HG03558 (cell line): Measurements from ENCODE around the gene NKD2.
"Not testable (repeated sequence)": the region's sequence is repeated elsewhere in the genome, so short reads cannot be mapped to it uniquely, and the experiment has no call there.

Source experiments
- ATAC-seq: cut with Tn5 transposase; IDR thresholded peaks from one replicate; pipeline ENCODE4 v1.9.1; 2021; ENCODE audit warnings: moderate number of reproducible peaks; ENCODE audit not compliant: unreplicated experiment; ENCODE audit errors: extremely low read depth

NKD2 gene

GRCh38 chr5:1054799-1055775, 46.5 kb downstream of the NKD2 start:
- ATAC-seq = no peak

DNA sequence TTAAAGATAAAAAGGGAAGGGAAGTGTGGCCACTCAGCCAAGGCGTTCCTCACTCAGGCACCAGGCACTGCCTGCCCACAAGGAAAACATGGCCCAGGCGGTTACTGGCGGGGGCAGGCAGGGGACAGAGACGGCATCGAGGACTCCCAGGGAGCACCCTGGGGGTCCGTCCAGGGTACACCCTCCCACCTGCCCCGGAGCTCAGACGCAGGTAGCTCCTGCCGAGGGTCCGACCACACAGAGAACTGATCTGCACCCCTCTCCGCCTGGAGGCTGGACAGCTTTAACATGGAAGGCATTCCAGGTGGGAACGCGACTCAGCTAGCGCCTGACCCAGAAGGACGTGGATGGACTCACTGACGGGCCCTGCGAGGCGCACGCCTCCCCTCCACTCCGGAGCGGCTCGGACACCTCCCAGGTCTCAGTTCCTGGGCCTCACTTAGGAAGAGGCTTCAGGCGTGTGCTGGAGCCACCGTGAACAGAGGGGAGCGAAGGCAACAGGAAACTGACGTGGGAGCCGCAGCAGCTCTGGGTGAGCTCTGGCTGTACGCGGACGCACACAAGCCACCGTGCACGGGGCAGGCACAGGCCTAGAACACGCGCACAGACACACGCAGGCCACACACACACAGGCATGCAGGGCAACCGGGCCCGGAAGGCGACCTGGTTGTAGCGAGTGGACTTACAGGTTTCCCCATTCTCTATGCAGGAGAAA, 47.5 kb downstream of the NKD2 start:
- ATAC-seq = no peak

DNA sequence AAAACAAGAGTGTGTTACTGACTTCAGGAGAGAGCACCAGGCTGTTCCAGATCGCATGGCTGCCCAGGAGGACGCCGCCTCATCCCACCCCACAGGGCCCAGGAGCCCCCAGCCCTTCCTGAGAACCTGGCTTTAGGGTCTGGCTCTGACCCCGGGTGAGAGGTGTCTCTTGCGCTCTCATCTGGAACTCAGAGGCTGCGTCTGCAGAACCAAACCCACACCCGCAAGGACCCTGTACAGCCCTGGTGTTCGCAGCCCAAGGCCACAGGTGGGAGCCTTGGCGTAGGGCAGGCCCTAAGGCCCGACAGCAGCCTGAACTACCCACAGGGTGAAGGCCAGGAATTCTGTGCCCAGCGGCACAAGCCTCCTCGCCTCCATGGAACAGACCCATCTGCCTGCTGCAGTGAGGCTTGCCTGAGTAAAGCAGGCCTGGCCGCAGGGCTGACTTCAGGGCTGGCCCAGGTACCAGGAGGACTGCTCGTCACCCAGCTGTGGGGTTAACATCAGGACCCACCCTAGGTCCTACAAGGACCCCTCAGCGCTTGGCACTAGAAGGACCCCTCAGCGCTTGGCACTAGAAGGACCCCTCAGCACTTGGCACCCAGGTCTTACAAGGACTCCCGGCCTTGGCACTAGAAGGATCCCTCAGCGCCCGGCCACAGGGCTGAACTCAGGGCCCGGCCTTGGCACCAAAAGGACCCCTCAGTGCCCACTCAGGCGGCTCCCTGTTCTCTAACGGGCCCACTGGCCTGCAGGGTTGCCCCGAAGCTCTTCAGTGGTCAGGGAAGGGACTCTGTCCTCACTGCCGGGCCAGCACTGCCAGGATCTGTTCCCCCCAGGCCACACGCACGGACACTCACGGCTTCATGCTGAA, 48.2 kb downstream of the NKD2 start:
- ATAC-seq = no peak

- no peak for ATAC-seq
These were observed 49.0 kb downstream of the NKD2 start for GRCh38 chr5:1057485-1058082.

GRCh38 chr5:1058083-1058945, 49.7 kb downstream of the NKD2 start:
- ATAC-seq = no peak

DNA sequence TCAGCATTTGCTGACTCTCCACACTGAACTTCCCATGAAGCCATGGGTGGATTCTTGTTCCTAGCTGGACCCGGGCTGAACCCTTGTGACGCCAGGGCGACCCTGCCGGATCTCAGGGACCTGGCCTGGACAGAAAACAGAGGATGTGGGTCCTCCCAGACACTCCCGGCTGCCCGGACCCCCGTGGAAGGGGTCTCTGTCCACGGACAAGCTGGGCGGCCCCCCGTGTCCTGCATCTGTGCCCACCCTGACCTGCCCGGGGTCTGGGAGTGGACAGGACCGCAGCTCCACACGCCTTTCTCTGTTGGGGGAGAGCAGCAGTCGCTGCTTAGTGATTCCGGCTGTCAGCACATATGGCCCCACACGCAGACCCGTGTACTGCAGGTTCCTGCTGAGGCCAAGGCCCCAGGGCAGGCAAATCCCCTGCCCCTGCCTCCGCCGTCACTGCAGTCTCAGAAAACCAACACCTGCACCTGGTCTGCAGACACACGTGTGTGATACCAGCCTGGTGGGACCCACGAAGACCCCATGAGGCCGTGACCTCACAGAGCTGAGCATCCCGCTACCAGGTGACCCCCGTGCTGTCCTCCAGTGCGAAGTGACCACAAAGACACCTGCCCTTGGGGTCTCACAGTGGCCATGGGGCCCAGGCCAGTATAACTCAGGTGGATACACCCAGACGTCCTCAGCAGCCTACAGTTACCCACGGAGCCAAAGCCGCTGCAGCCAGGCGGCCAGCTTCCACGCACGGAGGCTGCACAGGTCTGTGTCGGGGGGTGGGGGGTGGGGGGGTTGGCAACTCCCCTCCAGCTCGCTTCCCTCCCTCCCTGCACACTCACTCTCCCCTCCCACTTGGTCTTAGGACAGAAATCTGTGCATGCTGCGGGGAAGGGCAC, 50.6 kb downstream of the NKD2 start:
- no peak for ATAC-seq

GRCh38 chr5:1059884-1060263, 51.3 kb downstream of the NKD2 start:
- no peak for ATAC-seq

DNA sequence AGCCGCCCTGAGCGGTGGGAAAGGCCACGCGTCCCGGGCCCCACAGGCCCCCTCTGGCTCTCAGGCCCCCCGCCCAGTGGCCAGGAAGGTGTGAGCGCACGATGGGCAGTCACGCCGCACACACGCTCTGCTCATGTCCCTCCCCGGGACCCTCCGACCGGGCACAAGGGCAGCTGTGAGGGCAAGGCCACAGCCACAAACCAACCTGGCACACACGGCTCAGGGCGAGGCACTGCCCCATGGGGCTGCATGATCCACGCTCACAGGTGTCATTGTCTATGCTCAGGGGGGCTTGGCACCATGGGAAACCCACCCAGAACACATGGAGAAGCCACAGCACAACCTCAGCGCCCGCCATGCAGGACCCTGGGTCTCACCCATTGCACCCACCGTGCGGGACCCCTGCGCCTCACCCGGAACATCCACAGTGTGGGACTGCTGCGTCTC, 52.0 kb downstream of the NKD2 start:
- no peak for ATAC-seq

- not testable (repeated sequence) for ATAC-seq
These were observed 52.7 kb downstream of the NKD2 start for GRCh38 chr5:1061292-1061691.

DNA sequence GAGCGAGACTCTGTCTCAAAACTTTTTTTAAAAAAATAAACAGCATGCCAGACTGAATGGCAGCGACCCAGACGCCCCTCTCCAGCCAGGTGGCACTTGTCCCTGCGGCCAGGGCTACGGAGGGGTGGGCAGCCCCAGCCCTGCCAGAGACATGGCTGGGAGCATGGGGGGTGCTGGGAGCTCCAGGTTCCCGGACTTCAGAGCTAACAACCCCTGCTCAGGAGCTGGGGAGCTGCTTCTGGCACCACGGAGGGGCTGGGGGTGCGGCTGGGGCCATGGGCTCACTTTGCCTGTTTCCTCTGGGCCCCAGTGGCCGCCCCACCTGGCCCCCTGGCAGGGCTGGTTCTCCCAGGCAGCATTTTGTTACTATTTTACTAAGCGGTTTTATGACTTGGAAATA, 53.3 kb downstream of the NKD2 start:
- no peak for ATAC-seq

GRCh38 chr5:1062761-1063568, 54.4 kb downstream of the NKD2 start:
- no peak for ATAC-seq

- ATAC-seq = no peak
These were observed 55.2 kb downstream of the NKD2 start for GRCh38 chr5:1063661-1064382.

DNA sequence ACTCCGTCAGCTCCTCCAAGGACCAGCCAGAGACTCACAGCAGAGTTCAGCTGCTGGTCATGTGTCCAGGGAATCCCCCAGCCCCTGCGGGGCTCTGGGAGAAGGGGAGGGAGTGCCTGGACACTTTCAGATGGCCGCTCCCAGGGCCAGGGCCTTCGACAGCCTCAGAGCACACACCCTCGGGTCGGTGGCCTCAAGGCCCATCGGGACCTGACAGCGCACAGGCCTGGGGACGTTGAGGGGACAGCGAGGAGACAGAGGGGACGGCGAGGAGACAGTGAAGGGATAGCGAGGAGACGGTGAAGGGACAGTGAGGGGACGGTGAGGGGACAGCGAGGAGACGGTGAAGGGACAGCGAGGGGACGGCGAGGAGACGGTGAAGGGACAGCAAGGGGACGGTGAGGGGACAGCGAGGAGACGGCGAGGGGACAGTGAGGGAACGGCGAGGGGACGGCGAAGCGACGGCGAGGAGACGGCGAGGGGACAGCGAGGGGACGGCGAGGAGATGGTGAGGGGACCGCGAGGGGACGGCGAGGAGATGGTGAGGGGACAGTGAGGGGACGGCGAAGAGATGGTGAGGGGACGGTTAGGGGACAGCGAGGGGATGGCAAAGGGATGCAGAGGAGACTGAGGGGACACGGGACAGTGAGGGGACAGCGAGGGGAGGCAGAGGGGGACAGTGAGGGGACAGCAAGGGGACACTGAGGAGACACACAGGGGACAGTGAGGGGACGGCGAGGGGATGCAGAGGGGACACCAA, 56.0 kb downstream of the NKD2 start:
- ATAC-seq = no peak

GRCh38 chr5:1065143-1065750, 56.6 kb downstream of the NKD2 start:
- no peak for ATAC-seq

DNA sequence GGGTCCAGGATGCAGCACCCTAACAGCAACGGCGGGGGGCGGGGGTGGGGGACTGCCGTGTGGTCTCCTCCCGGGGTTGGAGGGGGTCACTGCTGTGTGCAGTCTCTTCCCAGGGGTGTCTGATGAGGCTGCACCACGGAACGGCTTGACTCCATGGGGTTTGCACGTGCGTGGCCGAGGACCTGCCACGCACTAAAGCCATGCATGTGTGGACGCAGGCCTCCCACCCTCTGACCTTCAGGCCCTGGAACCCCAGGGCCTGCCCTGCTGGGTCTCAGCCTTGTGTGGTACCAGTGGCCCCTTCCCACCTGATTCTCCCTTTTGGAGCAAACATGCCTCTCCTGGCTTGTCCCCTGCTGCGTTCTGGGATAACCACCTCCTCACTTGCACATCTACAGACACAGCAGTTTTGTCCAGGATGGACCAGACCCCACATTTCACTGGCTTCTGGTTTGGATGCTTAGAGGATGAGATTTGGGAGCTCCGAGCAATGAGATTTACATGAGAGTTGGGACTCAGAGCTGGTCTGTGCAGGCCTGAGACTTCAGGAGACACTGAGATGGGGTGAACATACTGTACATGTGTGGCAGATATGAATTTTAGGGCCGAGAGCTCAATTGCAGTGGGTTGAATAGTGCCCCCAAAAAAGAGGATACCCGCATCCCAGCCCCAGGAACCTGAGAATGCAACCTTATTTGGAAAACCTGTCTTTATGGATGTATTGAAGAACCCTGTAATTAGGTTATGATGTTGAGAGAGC, 57.5 kb downstream of the NKD2 start:
- no peak for ATAC-seq
